ENCODE data around the gene IQCC.

IQCC gene

GRCh38 chr1:32181065-32181464 lies 24.4 kb upstream of the IQCC start:
- H3K4me3 ChIP-seq (ENCODE audit: low read depth in 1 of 2, low read length in 2 of 2) = peak overlapping the region; percentile 79 to 82
- H3K4me1 ChIP-seq (ENCODE audit: control insufficient read depth in 1 of 2, insufficient read depth in 2 of 2, low read length in 2 of 2) = peaks cover 20 to 37% of the 10 kb centered on the region in 2 donors

GRCh38 chr1:32181563-32181962 lies 23.9 kb upstream of the IQCC start:
- Histone ChIP-seq H3K4me1 (ENCODE audit: control insufficient read depth in 1 of 2, insufficient read depth in 2 of 2, low read length in 2 of 2) (peaks cover 20 to 37% of the 10 kb centered on the region in 2 donors), H3K27me3 (ENCODE audit: low read depth, low read length) (no peaks in the 10 kb centered on the region), H3K36me3 (ENCODE audit: control insufficient read depth in 1 of 2, insufficient read depth in 2 of 2, low read length in 2 of 2) (peaks cover 23 to 24% of the 10 kb centered on the region in 2 donors), H3K4me3 (ENCODE audit: low read depth in 1 of 2, low read length in 2 of 2) (peak overlapping the region; percentile 79 to 82), H3K9me3 (ENCODE audit: control insufficient read depth in 1 of 2, low read length in 2 of 2) (no peaks in the 10 kb centered on the region), H3K27ac (ENCODE audit: low read length) (peak overlapping the region; percentile 93)

More at GRCh38 chr1:32181065-32181464, 24.4 kb upstream of the IQCC start:
- Histone ChIP-seq H3K27me3 (ENCODE audit: low read depth, low read length) (no peaks in the 10 kb centered on the region), H3K9me3 (ENCODE audit: control insufficient read depth in 1 of 2, low read length in 2 of 2) (no peaks in the 10 kb centered on the region), H3K27ac (ENCODE audit: low read length) (peak overlapping the region; percentile 93), H3K36me3 (ENCODE audit: control insufficient read depth in 1 of 2, insufficient read depth in 2 of 2, low read length in 2 of 2) (peaks cover 21 to 24% of the 10 kb centered on the region in 2 donors)

GRCh38 chr1:32182060-32182459 lies 23.4 kb upstream of the IQCC start:
- no peaks in the 10 kb centered on the region for H3K27me3 ChIP-seq (ENCODE audit: low read depth, low read length)
- H3K36me3 ChIP-seq (ENCODE audit: control insufficient read depth in 1 of 2, insufficient read depth in 2 of 2, low read length in 2 of 2) = peaks cover 23 to 24% of the 10 kb centered on the region in 2 donors
- H3K27ac ChIP-seq (ENCODE audit: low read length) = peak overlapping the region; percentile 93
- H3K4me3 ChIP-seq (ENCODE audit: low read depth in 1 of 2, low read length in 2 of 2) = peak overlapping the region in 1 of 2 donors; percentile 79
- peaks cover 20 to 37% of the 10 kb centered on the region in 2 donors for H3K4me1 ChIP-seq (ENCODE audit: control insufficient read depth in 1 of 2, insufficient read depth in 2 of 2, low read length in 2 of 2)
- no peaks in the 10 kb centered on the region for H3K9me3 ChIP-seq (ENCODE audit: control insufficient read depth in 1 of 2, low read length in 2 of 2)

- Histone ChIP-seq H3K27me3 (ENCODE audit: low read depth, low read length) (no peaks in the 10 kb centered on the region), H3K4me3 (ENCODE audit: low read depth in 1 of 2, low read length in 2 of 2) (no peak overlapping the region), H3K27ac (ENCODE audit: low read length) (no peak overlapping the region), H3K4me1 (ENCODE audit: control insufficient read depth in 1 of 2, insufficient read depth in 2 of 2, low read length in 2 of 2) (peaks cover 16 to 37% of the 10 kb centered on the region in 2 donors), H3K9me3 (ENCODE audit: control insufficient read depth in 1 of 2, low read length in 2 of 2) (no peaks in the 10 kb centered on the region), H3K36me3 (ENCODE audit: control insufficient read depth in 1 of 2, insufficient read depth in 2 of 2, low read length in 2 of 2) (peaks cover 44 to 50% of the 10 kb centered on the region in 2 donors)
These were observed 20.8 kb upstream of the IQCC start for GRCh38 chr1:32184650-32185049.

GRCh38 chr1:32186077-32186476 lies 19.4 kb upstream of the IQCC start:
- Histone ChIP-seq H3K9me3 (ENCODE audit: control insufficient read depth in 1 of 2, low read length in 2 of 2) (no peaks in the 10 kb centered on the region), H3K27ac (ENCODE audit: low read length) (no peak overlapping the region), H3K4me3 (ENCODE audit: low read depth in 1 of 2, low read length in 2 of 2) (no peak overlapping the region), H3K36me3 (ENCODE audit: control insufficient read depth in 1 of 2, insufficient read depth in 2 of 2, low read length in 2 of 2) (peaks cover 56 to 57% of the 10 kb centered on the region in 2 donors), H3K27me3 (ENCODE audit: low read depth, low read length) (no peaks in the 10 kb centered on the region), H3K4me1 (ENCODE audit: control insufficient read depth in 1 of 2, insufficient read depth in 2 of 2, low read length in 2 of 2) (peaks cover 11 to 30% of the 10 kb centered on the region in 2 donors)

GRCh38 chr1:32186491-32186890 lies 19.0 kb upstream of the IQCC start:
- no peak overlapping the region for H3K4me3 ChIP-seq (ENCODE audit: low read depth in 1 of 2, low read length in 2 of 2)
- H3K27me3 ChIP-seq (ENCODE audit: low read depth, low read length) = no peaks in the 10 kb centered on the region
- H3K27ac ChIP-seq (ENCODE audit: low read length) = no peak overlapping the region
- no peaks in the 10 kb centered on the region for H3K9me3 ChIP-seq (ENCODE audit: control insufficient read depth in 1 of 2, low read length in 2 of 2)
- peaks cover 57 to 61% of the 10 kb centered on the region in 2 donors for H3K36me3 ChIP-seq (ENCODE audit: control insufficient read depth in 1 of 2, insufficient read depth in 2 of 2, low read length in 2 of 2)
- peaks cover 7 to 26% of the 10 kb centered on the region in 2 donors for H3K4me1 ChIP-seq (ENCODE audit: control insufficient read depth in 1 of 2, insufficient read depth in 2 of 2, low read length in 2 of 2)

GRCh38 chr1:32187850-32188249 lies 17.6 kb upstream of the IQCC start:
- Histone ChIP-seq H3K27ac (ENCODE audit: low read length) (no peak overlapping the region), H3K36me3 (ENCODE audit: control insufficient read depth in 1 of 2, insufficient read depth in 2 of 2, low read length in 2 of 2) (peaks cover 67 to 70% of the 10 kb centered on the region in 2 donors), H3K9me3 (ENCODE audit: control insufficient read depth in 1 of 2, low read length in 2 of 2) (no peaks in the 10 kb centered on the region), H3K4me3 (ENCODE audit: low read depth in 1 of 2, low read length in 2 of 2) (no peak overlapping the region), H3K27me3 (ENCODE audit: low read depth, low read length) (no peaks in the 10 kb centered on the region), H3K4me1 (ENCODE audit: control insufficient read depth in 1 of 2, insufficient read depth in 2 of 2, low read length in 2 of 2) (peaks cover 4 to 15% of the 10 kb centered on the region in 2 donors)

- H3K27ac ChIP-seq (ENCODE audit: low read length) = no peak overlapping the region
- H3K27me3 ChIP-seq (ENCODE audit: low read depth, low read length) = no peaks in the 10 kb centered on the region
- H3K4me3 ChIP-seq (ENCODE audit: low read depth in 1 of 2, low read length in 2 of 2) = no peak overlapping the region
- peaks cover 90 to 98% of the 10 kb centered on the region in 2 donors for H3K36me3 ChIP-seq (ENCODE audit: control insufficient read depth in 1 of 2, insufficient read depth in 2 of 2, low read length in 2 of 2)
- no peaks in the 10 kb centered on the region for H3K4me1 ChIP-seq (ENCODE audit: control insufficient read depth in 1 of 2, insufficient read depth in 2 of 2, low read length in 2 of 2)
- no peaks in the 10 kb centered on the region for H3K9me3 ChIP-seq (ENCODE audit: control insufficient read depth in 1 of 2, low read length in 2 of 2)
These were observed 13.1 kb upstream of the IQCC start for GRCh38 chr1:32192220-32192948.

- Histone ChIP-seq H3K27ac (ENCODE audit: low read length) (no peak overlapping the region), H3K27me3 (ENCODE audit: low read depth, low read length) (no peaks in the 10 kb centered on the region), H3K9me3 (ENCODE audit: control insufficient read depth in 1 of 2, low read length in 2 of 2) (no peaks in the 10 kb centered on the region), H3K36me3 (ENCODE audit: control insufficient read depth in 1 of 2, insufficient read depth in 2 of 2, low read length in 2 of 2) (peaks cover 70 to 73% of the 10 kb centered on the region in 2 donors), H3K4me1 (ENCODE audit: control insufficient read depth in 1 of 2, insufficient read depth in 2 of 2, low read length in 2 of 2) (peaks cover 5 to 11% of the 10 kb centered on the region in 2 donors), H3K4me3 (ENCODE audit: low read depth in 1 of 2, low read length in 2 of 2) (no peak overlapping the region)
These were observed 10.5 kb upstream of the IQCC start for GRCh38 chr1:32194984-32195383.

- Histone ChIP-seq H3K27ac (ENCODE audit: low read length) (no peak overlapping the region), H3K27me3 (ENCODE audit: low read depth, low read length) (no peaks in the 10 kb centered on the region), H3K4me1 (ENCODE audit: control insufficient read depth in 1 of 2, insufficient read depth in 2 of 2, low read length in 2 of 2) (peaks cover 6 to 13% of the 10 kb centered on the region in 2 donors), H3K36me3 (ENCODE audit: control insufficient read depth in 1 of 2, insufficient read depth in 2 of 2, low read length in 2 of 2) (peaks cover 64 to 68% of the 10 kb centered on the region in 2 donors), H3K4me3 (ENCODE audit: low read depth in 1 of 2, low read length in 2 of 2) (no peak overlapping the region), H3K9me3 (ENCODE audit: control insufficient read depth in 1 of 2, low read length in 2 of 2) (no peaks in the 10 kb centered on the region)
These were observed 9.9 kb upstream of the IQCC start for GRCh38 chr1:32195531-32195930.

- H3K27ac ChIP-seq (ENCODE audit: low read length) = no peak overlapping the region
- peaks cover 6 to 16% of the 10 kb centered on the region in 2 donors for H3K4me1 ChIP-seq (ENCODE audit: control insufficient read depth in 1 of 2, insufficient read depth in 2 of 2, low read length in 2 of 2)
- H3K36me3 ChIP-seq (ENCODE audit: control insufficient read depth in 1 of 2, insufficient read depth in 2 of 2, low read length in 2 of 2) = peaks cover 60 to 61% of the 10 kb centered on the region in 2 donors
- no peak overlapping the region for H3K4me3 ChIP-seq (ENCODE audit: low read depth in 1 of 2, low read length in 2 of 2)
- H3K9me3 ChIP-seq (ENCODE audit: control insufficient read depth in 1 of 2, low read length in 2 of 2) = no peaks in the 10 kb centered on the region
- H3K27me3 ChIP-seq (ENCODE audit: low read depth, low read length) = no peaks in the 10 kb centered on the region
These were observed 9.3 kb upstream of the IQCC start for GRCh38 chr1:32195972-32196823.
